ENCODE data around the gene RNF157. TPM values are rescaled to one million over a fixed set of nuclear protein-coding genes. Genes with fewer than 3 reads are reported as not detected.
A peak's percentile ranks its signal among the peaks of the same experiment; 100 is the strongest.

RNF157 gene
- polyA plus RNA-seq, 2 of the 4 experiments (the other 2 are of a cell fraction), result 7.2 to 8.5 TPM

DNA sequence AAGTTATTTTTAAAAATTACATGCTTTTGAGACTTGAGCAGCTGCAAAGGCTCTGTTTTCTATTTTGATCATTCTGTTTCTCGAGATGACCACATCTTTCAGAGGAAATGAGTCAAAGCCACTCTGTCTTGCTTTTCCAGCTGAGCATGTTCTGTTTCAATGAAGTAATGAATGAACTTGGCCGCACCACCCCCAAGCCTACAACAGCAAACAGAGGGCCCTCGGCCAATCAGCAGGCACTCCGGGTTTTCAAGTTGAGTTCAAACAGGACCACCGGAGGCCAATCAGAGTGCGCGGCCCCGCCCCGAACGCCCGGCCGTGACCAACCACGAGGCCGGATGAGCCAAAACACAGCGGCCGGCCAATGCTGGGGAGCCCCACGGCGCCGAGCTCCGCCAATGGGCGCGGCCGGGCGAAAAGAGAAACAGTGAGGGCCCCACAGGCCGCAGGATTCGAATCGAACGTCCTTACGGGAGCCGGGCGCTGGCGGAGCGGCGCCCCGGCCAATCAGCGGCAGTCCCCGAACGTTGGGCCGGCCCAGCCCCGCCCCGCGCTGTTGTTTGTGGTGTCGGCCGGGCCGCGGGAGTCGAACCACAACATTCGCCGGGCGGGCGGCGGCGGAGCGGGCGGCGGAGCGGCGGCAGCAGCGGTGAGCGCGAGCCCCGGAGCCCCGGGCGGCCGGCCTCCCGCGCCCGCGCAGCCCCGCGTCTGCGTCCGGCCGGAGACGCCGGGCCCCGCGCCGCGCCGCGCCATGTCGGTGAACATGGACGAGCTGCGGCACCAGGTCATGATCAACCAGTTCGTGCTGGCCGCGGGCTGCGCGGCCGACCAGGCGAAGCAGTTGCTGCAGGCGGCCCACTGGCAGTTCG is 24.7 kb upstream of the RNF157 start, which contains the start of gene UBALD2 (continued):
- TF ChIP-seq CHD4 (IDR thresholded peaks at IDR 0.05; ENCODE audit: borderline replicate concordance), result no peak
- no peak for TF ChIP-seq ZFP36 (IDR thresholded peaks at IDR 0.05; ENCODE audit: borderline replicate concordance, partially characterized antibody)
- TF ChIP-seq, protein P1, sequence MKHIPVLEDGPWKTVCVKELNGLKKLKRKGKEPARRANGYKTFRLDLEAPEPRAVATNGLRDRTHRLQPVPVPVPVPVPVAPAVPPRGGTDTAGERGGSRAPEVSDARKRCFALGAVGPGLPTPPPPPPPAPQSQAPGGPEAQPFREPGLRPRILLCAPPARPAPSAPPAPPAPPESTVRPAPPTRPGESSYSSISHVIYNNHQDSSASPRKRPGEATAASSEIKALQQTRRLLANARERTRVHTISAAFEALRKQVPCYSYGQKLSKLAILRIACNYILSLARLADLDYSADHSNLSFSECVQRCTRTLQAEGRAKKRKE (CRISPR knock-in tag; IDR thresholded peaks at IDR 0.05; ENCODE audit: low read depth), result peak; percentile 98
- peak; percentile 99 for TF ChIP-seq HOXB5 (CRISPR knock-in tag; IDR thresholded peaks at IDR 0.05)
- no peak for TF ChIP-seq SREBF2 (IDR thresholded peaks at IDR 0.05)
- TF ChIP-seq EP300 (IDR thresholded peaks at IDR 0.05), result no peak
- TF ChIP-seq PHF8 (IDR thresholded peaks at IDR 0.05; ENCODE audit: borderline replicate concordance, low read depth), result no peak
- no peak for TF ChIP-seq EHMT2 (IDR thresholded peaks at IDR 0.05; ENCODE audit: low read depth)
- peak; percentile 88 for TF ChIP-seq RFX5 (IDR thresholded peaks at IDR 0.05)
- no peak for TF ChIP-seq ESRRA (IDR thresholded peaks at IDR 0.05; ENCODE audit: borderline replicate concordance, low read length)
- TF ChIP-seq JUN (IDR thresholded peaks at IDR 0.05), result peak in 1 of 2 experiments; percentile 15; a peak in 1 of 5 replicates
- no peak for TF ChIP-seq CTCF (IDR thresholded peaks at IDR 0.05)
- peak; percentile 52 for TF ChIP-seq USF2 (IDR thresholded peaks at IDR 0.05)
- TF ChIP-seq TP53 (CRISPR knock-in tag; IDR thresholded peaks at IDR 0.05), result peak; percentile 97
- TF ChIP-seq HDAC2 (IDR thresholded peaks at IDR 0.05), result no peak
- peak; percentile 73; the same call in 1 of the 2 replicates for TF ChIP-seq NPAS2 (CRISPR knock-in tag; IDR thresholded peaks at IDR 0.05; ENCODE audit: borderline replicate concordance)
- TF ChIP-seq E2F6 (IDR thresholded peaks at IDR 0.05; ENCODE audit: borderline replicate concordance, low read depth), result no peak
- no peak for TF ChIP-seq FOSL2 (IDR thresholded peaks at IDR 0.05)
- peak; percentile 82 for TF ChIP-seq FOSL2 (CRISPR knock-in tag; IDR thresholded peaks at IDR 0.05)
- no peak for TF ChIP-seq CEBPB (IDR thresholded peaks at IDR 0.05)
- no peak for TF ChIP-seq FOSB (CRISPR knock-in tag; IDR thresholded peaks at IDR 0.05)
- TF ChIP-seq MAZ (IDR thresholded peaks at IDR 0.05; ENCODE audit: borderline replicate concordance, low read depth, low read length), result no peak
- no peak for TF ChIP-seq RCOR1 (IDR thresholded peaks at IDR 0.05; ENCODE audit: low read depth, low read length)
- 0 out of 2 replicates have a peak, but pooled peaks have one; percentile 69 for TF ChIP-seq HEYL (CRISPR knock-in tag; IDR thresholded peaks at IDR 0.05)

DNA sequence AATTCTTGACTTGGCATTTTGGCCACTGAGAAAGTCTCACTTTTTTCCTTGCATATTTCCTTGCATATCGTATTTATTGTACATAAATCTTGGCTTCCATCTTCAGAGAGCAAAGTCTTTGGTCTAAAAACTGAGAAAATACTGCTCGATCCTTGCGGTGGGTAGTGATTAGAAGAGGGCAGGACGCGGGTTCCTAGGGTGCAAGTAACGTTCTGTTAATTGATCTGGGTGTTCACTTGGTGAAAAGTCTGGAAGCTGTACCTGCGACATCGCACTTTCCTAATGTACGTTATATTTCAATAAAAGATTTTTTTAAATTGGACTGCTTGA is 24.1 kb upstream of the RNF157 start:
- CTCF ChIA-PET, result interaction anchor here (0.6 to 7.8 kb wide), 11 partner anchors 8 to 409 kb away, joined by 3 to 101 read pairs (median 3); partner anchors contain the start of gene RNF157
- no peak for TF ChIP-seq CBX8 (IDR thresholded peaks at IDR 0.05)
- TF ChIP-seq RFX5 (IDR thresholded peaks at IDR 0.05), result no peak
- no peak for TF ChIP-seq GATA3 (IDR thresholded peaks at IDR 0.05; ENCODE audit: borderline replicate concordance)
- no peak for TF ChIP-seq MYC (IDR thresholded peaks at IDR 0.05; ENCODE audit: borderline replicate concordance, low read length)
- TF ChIP-seq MAX (IDR thresholded peaks at IDR 0.05), result no peak
- no peak for TF ChIP-seq TFCP2L1 (CRISPR knock-in tag; IDR thresholded peaks at IDR 0.05)
- TF ChIP-seq RAD21 (conservative IDR thresholded peaks at IDR 0.05 in 1 of 2, IDR thresholded peaks at IDR 0.05 in 1 of 2), result no peak
- TF ChIP-seq SMC3 (IDR thresholded peaks at IDR 0.05), result no peak
- no peak for TF ChIP-seq BHLHE40 (IDR thresholded peaks at IDR 0.05; ENCODE audit: low read depth, low read length)
- no peak for DNase-seq (ENCODE audit: low read depth in 1 of 2, low spot score in 1 of 2)
- POLR2A ChIA-PET, result interaction anchor here (0.6 to 1.5 kb wide), 23 partner anchors 10 to 410 kb away, joined by 3 to 17 read pairs (median 4); partner anchors contain the start of genes ACOX1, FBF1, PRPSAP1 and RNF157
- 60% methylated on average over 9 of the region's 9 CpGs for WGBS (ENCODE audit: missing lambda C conversion rate)
- Histone ChIP-seq H3K27ac (peak overlapping the region; percentile 67 to 76), H3K4me1 (peaks cover 25% of the 10 kb centered on the region), H3K4me2 (peak overlapping the region; percentile 78), H3K4me3 (peak overlapping the region; percentile 23), H3K9me3 (no peaks in the 10 kb centered on the region)
- no peak for ATAC-seq
- no peak for FAIRE-seq
